ENCODE results near the gene CDCA3. TPM values are rescaled to one million over a fixed set of nuclear protein-coding genes. Genes with fewer than 3 reads are reported as not detected.

The CDCA3 gene
- total and polyA plus RNA-seq, 2 donors (not counting 1 experiment from before 2014, with no cell fraction given) = 9.1 to 9.4 TPM

DNA sequence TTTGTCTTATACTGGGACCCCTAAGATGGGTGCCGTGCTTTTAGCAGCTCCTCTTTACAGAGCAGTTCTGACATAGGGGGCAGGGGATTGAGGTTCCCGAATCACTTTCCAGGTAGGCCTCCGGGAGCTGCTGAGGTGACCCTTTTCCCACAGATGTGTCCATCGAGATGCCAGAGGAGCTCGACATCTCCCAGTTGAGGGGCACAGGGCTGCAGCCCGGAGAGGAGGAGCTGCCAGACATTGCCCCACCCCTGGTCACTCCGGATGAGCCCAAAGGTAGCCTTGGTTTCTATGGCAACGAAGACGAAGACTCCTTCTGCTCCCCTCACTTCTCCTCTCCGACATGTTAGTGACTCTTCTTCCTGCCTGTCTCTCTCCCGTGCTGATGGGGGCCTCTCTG lies 11.9 kb upstream of the CDCA3 start:
- Histone ChIP-seq H3K79me2 (ENCODE audit: control insufficient read depth, insufficient read depth, low read length) (peaks cover 7% of the 10 kb centered on the region), H3K36me3 (ENCODE audit: control insufficient read depth, insufficient read depth, low read length) (peaks cover 34% of the 10 kb centered on the region), H3K9ac (ENCODE audit: insufficient read depth, low read length) (no peak overlapping the region), H3K9me3 (ENCODE audit: control insufficient read depth, insufficient read depth, low read depth, low read length) (no peaks in the 10 kb centered on the region), H3K4me2 (ENCODE audit: extremely low read depth, insufficient read depth, low read length) (no peak overlapping the region), H3K27me3 (ENCODE audit: control insufficient read depth, insufficient read depth, low read length) (no peaks in the 10 kb centered on the region), H4K20me1 (ENCODE audit: control insufficient read depth, extremely low read depth, insufficient read depth, low read length) (no peaks in the 10 kb centered on the region), H3K4me1 (ENCODE audit: control insufficient read depth, extremely low read depth, insufficient read depth, low read length) (peaks cover 4% of the 10 kb centered on the region), H3K27ac (ENCODE audit: insufficient read depth, low read length) (no peak overlapping the region), H3K4me3 (replicated peaks in 1 of 4; ENCODE audit: control extremely low read depth in 1 of 4, insufficient read depth in 1 of 4, low read depth in 3 of 4, low read length in 4 of 4) (no peak overlapping the region), H2AFZ (ENCODE audit: low read length) (no peak overlapping the region)
- DNase-seq (ENCODE audit: low read depth in 2 of 2) = no peak
- TF ChIP-seq, protein P1, sequence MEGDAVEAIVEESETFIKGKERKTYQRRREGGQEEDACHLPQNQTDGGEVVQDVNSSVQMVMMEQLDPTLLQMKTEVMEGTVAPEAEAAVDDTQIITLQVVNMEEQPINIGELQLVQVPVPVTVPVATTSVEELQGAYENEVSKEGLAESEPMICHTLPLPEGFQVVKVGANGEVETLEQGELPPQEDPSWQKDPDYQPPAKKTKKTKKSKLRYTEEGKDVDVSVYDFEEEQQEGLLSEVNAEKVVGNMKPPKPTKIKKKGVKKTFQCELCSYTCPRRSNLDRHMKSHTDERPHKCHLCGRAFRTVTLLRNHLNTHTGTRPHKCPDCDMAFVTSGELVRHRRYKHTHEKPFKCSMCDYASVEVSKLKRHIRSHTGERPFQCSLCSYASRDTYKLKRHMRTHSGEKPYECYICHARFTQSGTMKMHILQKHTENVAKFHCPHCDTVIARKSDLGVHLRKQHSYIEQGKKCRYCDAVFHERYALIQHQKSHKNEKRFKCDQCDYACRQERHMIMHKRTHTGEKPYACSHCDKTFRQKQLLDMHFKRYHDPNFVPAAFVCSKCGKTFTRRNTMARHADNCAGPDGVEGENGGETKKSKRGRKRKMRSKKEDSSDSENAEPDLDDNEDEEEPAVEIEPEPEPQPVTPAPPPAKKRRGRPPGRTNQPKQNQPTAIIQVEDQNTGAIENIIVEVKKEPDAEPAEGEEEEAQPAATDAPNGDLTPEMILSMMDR (conservative IDR thresholded peaks at IDR 0.05 in 1 of 2, IDR thresholded peaks at IDR 0.05 in 1 of 2; ENCODE audit: low read depth in 1 of 2, low read length in 2 of 2) = no peak
- TF ChIP-seq EZH2 (IDR thresholded peaks at IDR 0.05; ENCODE audit: low read length, missing control alignments) = no peak

DNA sequence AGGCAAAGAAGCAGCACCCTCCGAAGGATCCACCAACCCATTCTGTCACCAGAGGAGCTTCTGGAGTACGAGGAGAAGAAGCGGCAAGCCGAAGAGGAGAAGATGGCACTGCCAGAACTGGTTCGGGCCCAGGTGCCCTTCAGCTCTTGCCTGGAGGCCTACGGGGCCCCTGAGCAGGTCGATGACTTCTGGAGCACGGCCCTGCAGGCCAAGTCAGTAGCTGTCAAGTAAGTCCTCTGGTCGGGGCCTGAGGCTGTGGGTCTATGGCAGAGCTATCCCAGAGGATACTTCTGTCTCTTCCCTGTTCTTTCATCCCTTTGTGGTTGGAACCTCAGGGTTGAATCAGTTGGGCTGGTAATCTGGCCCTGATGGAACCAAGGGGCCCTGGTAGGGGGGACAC lies 10.3 kb upstream of the CDCA3 start:
- H3K27ac ChIP-seq (ENCODE audit: insufficient read depth, low read length) = no peak overlapping the region
- TF ChIP-seq, protein P1 (conservative IDR thresholded peaks at IDR 0.05 in 1 of 2, IDR thresholded peaks at IDR 0.05 in 1 of 2; ENCODE audit: low read depth in 1 of 2, low read length in 2 of 2) = no peak
- no peak for TF ChIP-seq EZH2 (IDR thresholded peaks at IDR 0.05; ENCODE audit: low read length, missing control alignments)
- peaks cover 42% of the 10 kb centered on the region for H3K36me3 ChIP-seq (ENCODE audit: control insufficient read depth, insufficient read depth, low read length)
- no peak overlapping the region for H3K4me2 ChIP-seq (ENCODE audit: extremely low read depth, insufficient read depth, low read length)
- H3K4me3 ChIP-seq (replicated peaks in 1 of 4; ENCODE audit: control extremely low read depth in 1 of 4, insufficient read depth in 1 of 4, low read depth in 3 of 4, low read length in 4 of 4) = no peak overlapping the region
- no peaks in the 10 kb centered on the region for H3K9me3 ChIP-seq (ENCODE audit: control insufficient read depth, insufficient read depth, low read depth, low read length)
- no peaks in the 10 kb centered on the region for H3K27me3 ChIP-seq (ENCODE audit: control insufficient read depth, insufficient read depth, low read length)
- no peaks in the 10 kb centered on the region for H3K79me2 ChIP-seq (ENCODE audit: control insufficient read depth, insufficient read depth, low read length)
- DNase-seq (ENCODE audit: low read depth in 2 of 2) = no peak
- H3K9ac ChIP-seq (ENCODE audit: insufficient read depth, low read length) = no peak overlapping the region
- no peak overlapping the region for H2AFZ ChIP-seq (ENCODE audit: low read length)
- H4K20me1 ChIP-seq (ENCODE audit: control insufficient read depth, extremely low read depth, insufficient read depth, low read length) = no peaks in the 10 kb centered on the region
- H3K4me1 ChIP-seq (ENCODE audit: control insufficient read depth, extremely low read depth, insufficient read depth, low read length) = no peaks in the 10 kb centered on the region

DNA sequence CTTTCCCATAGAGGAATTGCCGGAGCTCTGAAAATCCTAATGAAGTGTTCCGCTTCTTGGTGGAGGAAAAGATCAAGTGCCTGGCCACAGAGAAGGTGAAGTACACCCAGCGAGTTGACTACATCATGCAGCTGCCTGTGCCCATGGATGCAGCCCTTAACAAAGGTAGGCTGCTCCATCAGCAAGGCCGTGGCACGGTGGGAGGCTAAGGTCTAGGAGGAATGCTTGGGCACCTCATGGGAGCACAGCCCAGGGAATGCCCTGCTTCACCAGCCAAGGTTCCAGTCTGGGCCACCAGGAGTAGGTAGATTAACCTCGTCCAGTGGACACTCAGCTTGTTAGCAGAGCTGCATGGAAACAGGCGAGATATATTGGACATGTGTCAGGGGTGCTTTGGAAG lies 9.9 kb upstream of the CDCA3 start:
- Histone ChIP-seq H3K27ac (ENCODE audit: insufficient read depth, low read length) (no peak overlapping the region), H3K27me3 (ENCODE audit: control insufficient read depth, insufficient read depth, low read length) (no peaks in the 10 kb centered on the region), H3K4me3 (replicated peaks in 1 of 4; ENCODE audit: control extremely low read depth in 1 of 4, insufficient read depth in 1 of 4, low read depth in 3 of 4, low read length in 4 of 4) (no peak overlapping the region), H2AFZ (ENCODE audit: low read length) (no peak overlapping the region), H3K9ac (ENCODE audit: insufficient read depth, low read length) (no peak overlapping the region), H3K79me2 (ENCODE audit: control insufficient read depth, insufficient read depth, low read length) (no peaks in the 10 kb centered on the region), H3K9me3 (ENCODE audit: control insufficient read depth, insufficient read depth, low read depth, low read length) (no peaks in the 10 kb centered on the region), H4K20me1 (ENCODE audit: control insufficient read depth, extremely low read depth, insufficient read depth, low read length) (no peaks in the 10 kb centered on the region), H3K36me3 (ENCODE audit: control insufficient read depth, insufficient read depth, low read length) (peaks cover 40% of the 10 kb centered on the region), H3K4me1 (ENCODE audit: control insufficient read depth, extremely low read depth, insufficient read depth, low read length) (no peaks in the 10 kb centered on the region), H3K4me2 (ENCODE audit: extremely low read depth, insufficient read depth, low read length) (no peak overlapping the region)
- no peak for DNase-seq (ENCODE audit: low read depth in 2 of 2)
- TF ChIP-seq EZH2 (IDR thresholded peaks at IDR 0.05; ENCODE audit: low read length, missing control alignments) = no peak
- TF ChIP-seq, protein P1 (conservative IDR thresholded peaks at IDR 0.05 in 1 of 2, IDR thresholded peaks at IDR 0.05 in 1 of 2; ENCODE audit: low read depth in 1 of 2, low read length in 2 of 2) = no peak
